ENCODE measurements around the gene CADM3.
A peak's percentile ranks its signal among the peaks of the same experiment; 100 is the strongest.

Gene CADM3

DNA sequence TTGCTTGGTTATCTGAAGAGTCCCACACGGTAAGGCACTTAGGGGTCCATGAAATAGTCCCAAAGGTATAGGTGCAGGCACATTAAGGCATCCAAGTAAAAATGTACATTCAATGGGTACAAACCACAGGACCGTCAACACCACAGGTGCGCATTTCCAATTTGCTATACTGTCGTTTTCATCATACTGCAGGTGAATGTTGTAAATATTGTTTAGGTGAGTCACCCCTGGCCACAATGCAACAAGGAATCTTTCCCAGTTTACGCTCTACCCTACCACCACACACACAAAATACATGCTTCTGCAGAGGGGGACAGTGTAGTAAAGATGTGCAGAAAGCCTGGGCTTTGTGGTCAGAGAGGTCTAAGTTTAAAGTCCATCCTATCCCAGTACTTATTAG is 13.7 kb downstream of the CADM3 start:
- TF ChIP-seq, protein P1, sequence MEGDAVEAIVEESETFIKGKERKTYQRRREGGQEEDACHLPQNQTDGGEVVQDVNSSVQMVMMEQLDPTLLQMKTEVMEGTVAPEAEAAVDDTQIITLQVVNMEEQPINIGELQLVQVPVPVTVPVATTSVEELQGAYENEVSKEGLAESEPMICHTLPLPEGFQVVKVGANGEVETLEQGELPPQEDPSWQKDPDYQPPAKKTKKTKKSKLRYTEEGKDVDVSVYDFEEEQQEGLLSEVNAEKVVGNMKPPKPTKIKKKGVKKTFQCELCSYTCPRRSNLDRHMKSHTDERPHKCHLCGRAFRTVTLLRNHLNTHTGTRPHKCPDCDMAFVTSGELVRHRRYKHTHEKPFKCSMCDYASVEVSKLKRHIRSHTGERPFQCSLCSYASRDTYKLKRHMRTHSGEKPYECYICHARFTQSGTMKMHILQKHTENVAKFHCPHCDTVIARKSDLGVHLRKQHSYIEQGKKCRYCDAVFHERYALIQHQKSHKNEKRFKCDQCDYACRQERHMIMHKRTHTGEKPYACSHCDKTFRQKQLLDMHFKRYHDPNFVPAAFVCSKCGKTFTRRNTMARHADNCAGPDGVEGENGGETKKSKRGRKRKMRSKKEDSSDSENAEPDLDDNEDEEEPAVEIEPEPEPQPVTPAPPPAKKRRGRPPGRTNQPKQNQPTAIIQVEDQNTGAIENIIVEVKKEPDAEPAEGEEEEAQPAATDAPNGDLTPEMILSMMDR (IDR thresholded peaks at IDR 0.05; ENCODE audit: low read depth, low read length, missing control alignments) = no peak
- DNase-seq (ENCODE audit: low read depth) = no peak
- H3K4me3 ChIP-seq (ENCODE audit: low read depth, low read length) = no peak overlapping the region

DNA sequence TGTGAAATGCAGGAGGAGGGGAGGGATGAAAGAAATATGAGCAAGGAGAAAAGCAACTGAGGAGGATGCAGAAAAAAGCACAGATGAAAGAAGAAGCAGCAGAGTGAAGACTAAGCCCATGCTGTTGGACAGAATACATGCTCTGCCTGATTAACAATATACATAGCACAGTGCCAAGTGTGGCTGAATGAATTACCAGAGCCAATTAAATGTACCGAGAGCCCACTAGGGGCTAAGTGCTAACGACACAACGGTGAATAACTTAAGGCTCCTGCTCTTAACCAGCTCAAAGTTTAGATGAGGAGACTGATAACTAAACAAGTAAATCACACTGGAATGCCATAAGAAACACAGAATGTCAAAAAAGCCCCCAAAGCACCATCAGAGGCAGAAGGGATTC is 15.6 kb downstream of the CADM3 start:
- TF ChIP-seq, protein P1 (IDR thresholded peaks at IDR 0.05; ENCODE audit: low read depth, low read length, missing control alignments) = no peak
- no peak for DNase-seq (ENCODE audit: low read depth)
- no peak overlapping the region for H3K4me3 ChIP-seq (ENCODE audit: low read depth, low read length)

DNA sequence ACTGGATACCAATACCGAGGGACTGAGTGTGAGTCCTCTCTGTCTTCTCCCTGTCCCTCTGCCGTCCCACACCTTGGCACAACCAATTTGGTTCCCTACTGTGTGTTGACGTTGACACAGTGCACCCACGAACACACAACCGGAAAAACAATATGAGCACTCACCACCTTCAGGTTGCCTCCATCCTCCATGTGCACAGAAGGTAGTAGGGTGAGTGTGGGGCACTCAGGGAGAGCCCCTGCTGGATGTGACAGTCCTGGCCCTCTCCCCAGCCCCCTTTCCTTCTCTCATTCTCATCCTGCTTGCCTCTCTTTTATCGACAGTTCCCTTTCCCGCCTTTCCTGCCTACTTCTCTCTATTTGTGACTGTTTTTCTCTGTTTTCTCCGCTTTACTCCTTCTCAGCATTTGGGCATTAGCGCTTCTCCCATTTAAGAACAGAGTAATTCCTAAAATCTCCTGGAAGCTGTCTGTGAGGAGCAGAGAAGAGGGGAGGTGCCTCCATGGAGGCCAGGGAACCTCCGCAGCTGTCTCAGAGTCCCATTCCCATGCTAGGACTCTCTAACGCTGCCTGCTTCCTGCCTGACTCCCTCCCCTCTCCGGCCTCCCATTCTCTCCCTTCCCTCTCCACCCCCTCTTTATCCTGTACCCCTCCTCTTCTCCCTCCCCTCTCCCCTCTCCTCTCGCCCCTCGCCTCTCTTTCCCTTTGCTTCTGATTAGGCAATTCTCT is 16.4 kb downstream of the CADM3 start:
- DNase-seq (ENCODE audit: low read depth) = no peak
- TF ChIP-seq, protein P1 (IDR thresholded peaks at IDR 0.05; ENCODE audit: low read depth, low read length, missing control alignments) = no peak
- H3K4me3 ChIP-seq (ENCODE audit: low read depth, low read length) = peak overlapping the region; percentile 18; the same call in 1 of the 2 replicates

DNA sequence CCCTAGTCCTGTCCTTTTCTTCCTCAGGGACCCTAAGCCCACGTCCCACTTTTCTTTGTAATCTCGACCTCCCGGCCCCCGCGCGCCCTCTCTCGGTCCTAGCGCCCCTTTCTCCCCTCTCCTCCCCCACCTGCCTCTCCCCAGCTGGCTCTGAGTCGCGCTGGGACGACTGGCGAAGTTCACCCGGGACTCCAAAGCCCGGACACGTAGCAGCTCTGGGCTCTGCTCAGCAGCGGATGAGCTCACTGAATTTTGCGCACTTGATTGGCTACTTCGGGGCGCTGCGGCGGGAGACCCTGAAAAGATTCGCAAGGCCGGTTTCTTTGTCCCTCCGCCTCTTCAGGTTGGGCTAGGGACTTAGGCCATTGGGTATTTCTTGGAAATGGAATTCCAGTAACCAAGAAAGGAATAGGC is 17.0 kb downstream of the CADM3 start:
- TF ChIP-seq, protein P1 (IDR thresholded peaks at IDR 0.05; ENCODE audit: low read depth, low read length, missing control alignments) = no peak
- H3K4me3 ChIP-seq (ENCODE audit: low read depth, low read length) = peak overlapping the region; percentile 18; the same call in 1 of the 2 replicates
- DNase-seq (ENCODE audit: low read depth) = no peak

DNA sequence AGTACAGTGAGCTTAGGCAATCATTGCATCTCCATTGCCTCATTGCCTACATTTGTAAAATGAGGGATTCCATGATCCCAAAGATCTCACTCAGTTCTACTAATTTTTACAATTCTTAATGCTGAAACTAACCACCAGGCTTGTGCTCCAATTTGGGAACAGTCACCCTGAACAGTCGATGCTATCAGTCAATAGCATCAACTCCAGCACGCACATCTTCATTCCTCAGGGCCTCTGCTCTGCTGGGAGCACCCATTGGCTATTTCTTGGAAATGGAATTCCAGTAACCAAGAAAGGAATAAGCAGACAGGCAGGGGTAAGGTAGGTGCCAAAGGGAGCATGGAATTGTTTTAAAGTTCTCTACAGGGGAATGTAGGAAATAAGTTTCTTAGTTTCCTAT is 19.0 kb downstream of the CADM3 start:
- TF ChIP-seq, protein P1 (IDR thresholded peaks at IDR 0.05; ENCODE audit: low read depth, low read length, missing control alignments) = no peak
- no peak overlapping the region for H3K4me3 ChIP-seq (ENCODE audit: low read depth, low read length)
- no peak for DNase-seq (ENCODE audit: low read depth)

DNA sequence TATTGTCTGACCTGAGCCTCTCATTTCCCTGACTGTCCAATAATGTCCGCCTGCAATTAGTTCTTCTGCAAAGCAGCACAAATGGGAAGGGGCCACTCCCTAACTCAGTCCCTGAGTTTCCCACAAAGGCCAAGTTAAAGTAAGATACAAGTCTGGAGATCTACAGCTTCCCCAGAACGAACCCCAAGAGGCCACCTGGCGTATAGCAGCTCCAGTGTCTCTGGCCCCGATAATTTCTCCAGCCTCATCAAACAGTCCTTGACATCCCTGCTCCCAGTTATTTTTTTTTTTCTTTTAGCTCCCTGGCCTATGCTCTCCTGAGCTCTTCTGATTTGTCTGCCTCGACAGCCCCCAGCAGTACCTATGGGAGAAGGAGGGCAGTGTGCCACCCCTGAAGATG is 25.1 kb downstream of the CADM3 start:
- TF ChIP-seq, protein P1 (IDR thresholded peaks at IDR 0.05; ENCODE audit: low read depth, low read length, missing control alignments) = peak; percentile 64
- no peak for DNase-seq (ENCODE audit: low read depth)

More for the DNA sequence above, 25.1 kb downstream of the CADM3 start:
- no peak overlapping the region for H3K4me3 ChIP-seq (ENCODE audit: low read depth, low read length)

Data from GM12864 (cell line).